Keratinocyte (primary cell): ENCODE results near the gene SPON1. TPM values are rescaled to one million over a fixed set of nuclear protein-coding genes. Genes with fewer than 3 reads are reported as not detected.

Source experiments
- DNase-seq: peaks from one replicate; pipeline ENCODE4 v3.0.0-alpha.2; 2011; ENCODE audit warnings: low read depth, missing footprints, low spot score
- FAIRE-seq: peaks from 2 replicates; lab custom pipeline; 2011; peaks lifted over from hg19 to GRCh38; lab: Jason Lieb, UNC
- H2AFZ ChIP-seq: 2 replicates; pipeline ENCODE4 v1.6.0; 2012; ENCODE audit warnings: low read length, control low read depth, inconsistent platforms; ENCODE audit not compliant: control insufficient read depth
- H3K27ac ChIP-seq: 2 replicates; pipeline ENCODE4 v1.5.1; 2011; ENCODE audit warnings: low read length; ENCODE audit not compliant: control insufficient read depth, insufficient read depth
- H3K27me3 ChIP-seq: 3 replicates; pipeline ENCODE4 v1.6.0; 2011; ENCODE audit warnings: low read length; ENCODE audit not compliant: control insufficient read depth, insufficient read depth; ENCODE audit errors: extremely low read depth
- H3K36me3 ChIP-seq, 2 experiments: 2 replicates in 1 of 2; 3 replicates in 1 of 2; pipeline ENCODE4 v1.5.1; 2011; ENCODE audit warnings: low read length in 2 of 2, mild to moderate bottlenecking in 1 of 2; ENCODE audit not compliant: control insufficient read depth in 2 of 2, insufficient read depth in 2 of 2; ENCODE audit errors: extremely low read depth in 1 of 2
- H3K4me1 ChIP-seq: 3 replicates; pipeline ENCODE4 v1.5.1; 2011; ENCODE audit warnings: low read length; ENCODE audit not compliant: control insufficient read depth, insufficient read depth; ENCODE audit errors: extremely low read depth
- H3K4me2 ChIP-seq: 3 replicates; pipeline ENCODE4 v1.6.0; 2011; ENCODE audit warnings: low read depth, low read length; ENCODE audit not compliant: control insufficient read depth, insufficient read depth; ENCODE audit errors: extremely low read depth
- H3K4me3 ChIP-seq, 3 experiments: fragments of 200-600 bp in 1 of 3; sonication (generic) in 1 of 3; 2 replicates in 2 of 3; 3 replicates in 1 of 3; pipeline ENCODE4 v1.5.1; 2011 to 2016; ENCODE audit warnings: low read length in 3 of 3, mild to moderate bottlenecking in 3 of 3, control low read depth in 2 of 3, inconsistent platforms in 1 of 3, low read depth in 1 of 3, mixed read lengths in 1 of 3, mixed run types in 1 of 3, moderate library complexity in 1 of 3; ENCODE audit not compliant: control insufficient read depth in 2 of 3, insufficient read depth in 2 of 3; ENCODE audit errors: extremely low read depth in 1 of 3
- H3K79me2 ChIP-seq: 2 replicates; pipeline ENCODE4 v1.6.0; 2012; ENCODE audit warnings: low read length; ENCODE audit not compliant: control insufficient read depth, insufficient read depth
- H3K9ac ChIP-seq: 3 replicates; pipeline ENCODE4 v1.6.0; 2011; ENCODE audit warnings: low read length; ENCODE audit not compliant: control insufficient read depth, insufficient read depth; ENCODE audit errors: extremely low read depth
- H3K9me1 ChIP-seq: 3 replicates; pipeline ENCODE4 v1.6.0; 2011; ENCODE audit warnings: low read length; ENCODE audit not compliant: control insufficient read depth, insufficient read depth; ENCODE audit errors: extremely low read depth
- H3K9me3 ChIP-seq: 2 replicates; pipeline ENCODE4 v1.5.1; 2012; ENCODE audit warnings: low read depth, low read length; ENCODE audit not compliant: control insufficient read depth
- H4K20me1 ChIP-seq: 3 replicates; pipeline ENCODE4 v1.6.0; 2011; ENCODE audit warnings: low read length; ENCODE audit not compliant: control insufficient read depth, insufficient read depth; ENCODE audit errors: extremely low read depth
- CTCF ChIP-seq, 3 experiments: IDR thresholded peaks in 1 of 3; conservative IDR thresholded peaks in 1 of 3; optimal IDR thresholded peaks in 1 of 3; 2 replicates in 2 of 3; 3 replicates in 1 of 3; pipeline versions ENCODE3 to v1.5.1; 2011; ENCODE audit warnings: low read length in 3 of 3, mild to moderate bottlenecking in 3 of 3, moderate library complexity in 2 of 3, control low read depth in 1 of 3, inconsistent platforms in 1 of 3; ENCODE audit not compliant: insufficient read depth in 2 of 3; ENCODE audit errors: extremely low read depth in 1 of 3
- EZH2 ChIP-seq: IDR thresholded peaks from one replicate; pipeline ENCODE4 v1.6.1; 2012; ENCODE audit warnings: inconsistent platforms, mild to moderate bottlenecking, low read length, moderate library complexity
- dilution Hi-C: fragments of 300-500 bp; cut with MboI; formaldehyde crosslinking; loops from one replicate; pipeline ENCODE4 v1.7.0; 2020; ENCODE audit warnings: low sequenced_read_pairs; ENCODE audit not compliant: extremely low pct_ligation_motif_present
- polyA plus RNA-seq, 5 experiments: library from polyadenylated mRNA; depleted of rRNA in 3 of 5; stranded (reverse) in 3 of 5; stranded (forward) in 1 of 5; unstranded in 1 of 5; fragments of >200 nt; gene quantifications; 1 replicate in 1 of 5; 2 replicates in 3 of 5; 3 replicates in 1 of 5; pipeline versions ENCODE4 v1.2.1 to v1.2.3, GENCODE V29; 2011 to 2012; ENCODE audit warnings: missing spikeins in 2 of 5, low read depth in 1 of 5, low replicate concordance in 1 of 5

The SPON1 gene
- polyA plus RNA-seq, 1 donor (not counting 4 experiments of a cell fraction or from before 2014, with no cell fraction given) = not detected

- TF ChIP-seq EZH2 (no peak), CTCF (optimal IDR thresholded peaks at IDR 0.05 in 1 of 3, IDR thresholded peaks at IDR 0.05 in 1 of 3, conservative IDR thresholded peaks at IDR 0.05 in 1 of 3; ENCODE audit: extremely low read depth in 1 of 3, insufficient read depth in 2 of 3, low read length in 3 of 3) (peak in 1 of 3 experiments; percentile 14)
- DNase-seq (no peak), FAIRE-seq (no peak)
- no peaks in the 10 kb centered on the region for H3K79me2 ChIP-seq
- no peaks in the 10 kb centered on the region for H3K36me3 ChIP-seq
- H3K4me3 ChIP-seq = no peak overlapping the region
- H3K9me1 ChIP-seq = no peaks in the 10 kb centered on the region
- no peak overlapping the region for H3K4me2 ChIP-seq
- H4K20me1 ChIP-seq = no peaks in the 10 kb centered on the region
- no peak overlapping the region for H3K27ac ChIP-seq
- H2AFZ ChIP-seq = no peak overlapping the region
- H3K4me1 ChIP-seq = no peaks in the 10 kb centered on the region
- dilution Hi-C loops = no loop called here
- H3K9me3 ChIP-seq = no peaks in the 10 kb centered on the region
- H3K27me3 ChIP-seq = peaks cover 14% of the 10 kb centered on the region
- no peak overlapping the region for H3K9ac ChIP-seq
Observed at GRCh38 chr11:14190992-14191778, 228.7 kb downstream of the SPON1 start.

DNA sequence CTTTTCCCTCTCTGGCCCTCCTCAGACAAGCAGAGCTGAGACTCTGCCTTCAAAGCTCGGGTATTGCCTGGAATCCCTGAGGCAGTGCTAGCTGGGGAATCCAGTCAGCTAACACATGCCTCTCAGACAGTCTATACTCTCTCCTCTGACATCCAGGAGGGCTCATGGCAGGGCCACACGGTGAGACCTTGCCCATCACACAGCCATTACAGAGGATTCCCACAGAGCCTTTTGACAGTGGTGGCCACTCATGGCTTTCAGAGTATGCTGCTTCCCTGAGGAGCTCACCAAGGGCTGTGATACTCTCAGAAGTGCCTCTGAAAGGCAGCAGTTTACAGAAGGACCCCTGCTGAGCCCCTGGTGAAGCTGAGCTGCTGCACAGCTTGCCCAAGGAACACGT, 231.1 kb downstream of the SPON1 start:
- Histone ChIP-seq H3K9ac (no peak overlapping the region), H3K36me3 (no peaks in the 10 kb centered on the region), H3K4me1 (no peaks in the 10 kb centered on the region), H3K9me1 (no peaks in the 10 kb centered on the region), H3K27me3 (peaks cover 10% of the 10 kb centered on the region), H3K9me3 (no peaks in the 10 kb centered on the region), H3K4me2 (no peak overlapping the region), H3K27ac (no peak overlapping the region), H2AFZ (no peak overlapping the region), H3K4me3 (no peak overlapping the region), H3K79me2 (no peaks in the 10 kb centered on the region), H4K20me1 (no peaks in the 10 kb centered on the region)
- DNase-seq (no peak), FAIRE-seq (no peak)
- TF ChIP-seq CTCF (optimal IDR thresholded peaks at IDR 0.05 in 1 of 3, IDR thresholded peaks at IDR 0.05 in 1 of 3, conservative IDR thresholded peaks at IDR 0.05 in 1 of 3; ENCODE audit: extremely low read depth in 1 of 3, insufficient read depth in 2 of 3, low read length in 3 of 3) = no peak
- TF ChIP-seq EZH2 = no peak
- dilution Hi-C loops = no loop called here
